IMR-90 (cell line): ENCODE results near the gene ACVRL1. TPM values are rescaled to one million over a fixed set of nuclear protein-coding genes. Genes with fewer than 3 reads are reported as not detected.

Experiments
- ATAC-seq: fragments of 200-7000 bp; cut with Tn5 transposase; 2 replicates; pipeline ENCODE4 v1.9.1; 2020; ENCODE audit warnings: low read depth, mild to moderate bottlenecking, moderate library complexity
- BruUV-seq: library from RNA; stranded (reverse); fragments of 400-500 nt; replicated peaks from 2 replicates; lab custom pipeline; 2021; lab: Mats Ljungman, UMichigan
- CTCF ChIA-PET: fragments of 300-600 bp; formaldehyde crosslinking; extraction: SDS; loops from one replicate; lab custom pipeline; 2021; ENCODE audit warnings: antibody characterized with exemption; lab: Yijun Ruan, JAX
- POLR2A ChIA-PET: fragments of 300-600 bp; sonication (Branson Sonifier 250); formaldehyde crosslinking; loops from one replicate; lab custom pipeline; 2022; ENCODE audit warnings: antibody characterized with exemption; ENCODE audit not compliant: unreplicated experiment; lab: Charles Lee
- DNase-seq: peaks from one replicate; pipeline ENCODE4 v3.0.0; 2013
- H2AFZ ChIP-seq: replicated peaks from 2 replicates; pipeline ENCODE3; 2013; ENCODE audit warnings: low read length, mild to moderate bottlenecking; ENCODE audit not compliant: poor library complexity
- H2AK5ac ChIP-seq: 2 replicates; pipeline ENCODE4 v1.6.1; 2013; ENCODE audit warnings: low read depth, low read length, inconsistent platforms
- H2AK9ac ChIP-seq: replicated peaks from 2 replicates; pipeline ENCODE3; 2013; ENCODE audit warnings: mild to moderate bottlenecking, low read depth, low read length, moderate library complexity; ENCODE audit not compliant: poor library complexity
- H2BK120ac ChIP-seq: 2 replicates; pipeline ENCODE4 v1.6.1; 2013; ENCODE audit warnings: low read depth, low read length, inconsistent platforms
- H2BK15ac ChIP-seq: 3 replicates; pipeline ENCODE4 v1.6.1; 2013; ENCODE audit warnings: low read depth, low read length, inconsistent platforms
- H2BK20ac ChIP-seq: 2 replicates; pipeline ENCODE4 v1.6.1; 2013; ENCODE audit warnings: low read depth, mild to moderate bottlenecking, inconsistent platforms, low read length, moderate library complexity
- H2BK5ac ChIP-seq: 2 replicates; pipeline ENCODE4 v1.6.1; 2013; ENCODE audit warnings: mild to moderate bottlenecking, low read depth, low read length, inconsistent platforms; ENCODE audit not compliant: poor library complexity, severe bottlenecking
- H3K14ac ChIP-seq: replicated peaks from 2 replicates; pipeline ENCODE4 v1.6.1; 2013; ENCODE audit warnings: low read depth, low read length, inconsistent platforms
- H3K18ac ChIP-seq: 2 replicates; pipeline ENCODE4 v1.6.1; 2013; ENCODE audit warnings: low read depth, low read length, control low read depth
- H3K23ac ChIP-seq: 2 replicates; pipeline ENCODE4 v1.6.1; 2013; ENCODE audit warnings: low read depth, low read length, inconsistent platforms
- H3K27ac ChIP-seq: 2 replicates; pipeline ENCODE4 v1.5.1; 2013; ENCODE audit warnings: mild to moderate bottlenecking, control low read depth, low read length; ENCODE audit not compliant: insufficient read depth
- H3K27me3 ChIP-seq: 2 replicates; pipeline ENCODE4 v1.6.1; 2013; ENCODE audit warnings: low read length; ENCODE audit not compliant: control insufficient read depth, insufficient read depth
- H3K36me3 ChIP-seq: 2 replicates; pipeline ENCODE4 v1.6.1; 2013; ENCODE audit warnings: low read length, mixed read lengths; ENCODE audit not compliant: control insufficient read depth, insufficient read depth
- H3K4ac ChIP-seq: 2 replicates; pipeline ENCODE4 v1.6.1; 2013; ENCODE audit warnings: low read depth, low read length, inconsistent platforms
- H3K4me1 ChIP-seq: 2 replicates; pipeline ENCODE4 v1.6.1; 2013; ENCODE audit warnings: low read length, mixed read lengths; ENCODE audit not compliant: control insufficient read depth, insufficient read depth
- H3K4me2 ChIP-seq: 2 replicates; pipeline ENCODE4 v1.6.1; 2013; ENCODE audit warnings: low read depth, mild to moderate bottlenecking, control low read depth, low read length, moderate library complexity
- H3K4me3 ChIP-seq: 2 replicates; pipeline ENCODE4 v1.5.1; 2013; ENCODE audit warnings: low read depth, mild to moderate bottlenecking, control low read depth, low read length, moderate library complexity; ENCODE audit not compliant: insufficient read depth
- H3K56ac ChIP-seq: 2 replicates; pipeline ENCODE4 v1.6.1; 2013; ENCODE audit warnings: low read length, inconsistent platforms; ENCODE audit not compliant: insufficient read depth; ENCODE audit errors: extremely low read depth
- H3K79me1 ChIP-seq, 2 experiments: 2 replicates each; pipeline ENCODE4 v1.6.1; 2013; ENCODE audit warnings: low read length in 2 of 2, inconsistent platforms in 1 of 2, low read depth in 1 of 2
- H3K9ac ChIP-seq: 2 replicates; pipeline ENCODE4 v1.6.1; 2013; ENCODE audit warnings: low read depth, low read length, control low read depth
- H3K9me1 ChIP-seq: 2 replicates; pipeline ENCODE4 v1.6.1; 2013; ENCODE audit warnings: low read length, inconsistent platforms; ENCODE audit not compliant: insufficient read depth
- H3K9me3 ChIP-seq: 2 replicates; pipeline ENCODE4 v1.6.1; 2013; ENCODE audit warnings: low read length; ENCODE audit not compliant: control insufficient read depth, insufficient read depth
- H4K20me1 ChIP-seq: 2 replicates; pipeline ENCODE4 v1.6.1; 2013; ENCODE audit warnings: low read length, inconsistent platforms; ENCODE audit not compliant: insufficient read depth
- H4K5ac ChIP-seq: 2 replicates; pipeline ENCODE4 v1.6.1; 2013; ENCODE audit warnings: mild to moderate bottlenecking, low read depth, low read length, control low read depth
- H4K8ac ChIP-seq, 2 experiments: 2 replicates each; pipeline ENCODE4 v1.6.1; 2013; ENCODE audit warnings: low read depth in 2 of 2, low read length in 2 of 2, control low read depth in 1 of 2, inconsistent platforms in 1 of 2
- H4K91ac ChIP-seq: 2 replicates; pipeline ENCODE4 v1.6.1; 2013; ENCODE audit warnings: low read depth, low read length, inconsistent platforms; ENCODE audit not compliant: insufficient read depth
- BHLHE40 ChIP-seq: fragments of 150-350 bp; IDR thresholded peaks from 2 replicates; pipeline ENCODE4 v1.6.1; 2016; ENCODE audit warnings: mild to moderate bottlenecking, low read depth, low read length
- CEBPB ChIP-seq: IDR thresholded peaks from 2 replicates; pipeline ENCODE4 v1.6.1; 2012; ENCODE audit warnings: low read depth, low read length, improper control_type of control experiment
- FOS ChIP-seq: fragments of 150-350 bp; IDR thresholded peaks from 2 replicates; pipeline ENCODE4 v1.6.1; 2016; ENCODE audit warnings: low read depth, low read length
- MAFK ChIP-seq: IDR thresholded peaks from 2 replicates; pipeline ENCODE4 v1.6.1; 2012; ENCODE audit warnings: low read depth, low read length, improper control_type of control experiment
- MAZ ChIP-seq: IDR thresholded peaks from 2 replicates; pipeline ENCODE4 v1.6.1; 2012; ENCODE audit warnings: low read depth, mild to moderate bottlenecking, low read length, improper control_type of control experiment, moderate library complexity, borderline replicate concordance
- MXI1 ChIP-seq: IDR thresholded peaks from 2 replicates; pipeline ENCODE4 v1.6.1; 2012; ENCODE audit warnings: low read depth, mild to moderate bottlenecking, low read length, moderate library complexity, borderline replicate concordance
- NFE2L2 ChIP-seq: fragments of 150-350 bp; IDR thresholded peaks from 2 replicates; pipeline ENCODE4 v1.6.1; 2016; ENCODE audit warnings: low read depth, mild to moderate bottlenecking, low read length
- POLR2A ChIP-seq: IDR thresholded peaks from 2 replicates; pipeline ENCODE4 v1.6.1; 2012; ENCODE audit warnings: mild to moderate bottlenecking, low read depth, low read length
- RAD21 ChIP-seq: IDR thresholded peaks from 2 replicates; pipeline ENCODE4 v1.6.1; 2012; ENCODE audit warnings: low read length, improper control_type of control experiment
- RFX5 ChIP-seq: IDR thresholded peaks from 2 replicates; pipeline ENCODE4 v1.8.0; 2012; ENCODE audit warnings: low read depth, mild to moderate bottlenecking, low read length, moderate library complexity
- SMC3 ChIP-seq: fragments of 150-350 bp; IDR thresholded peaks from 2 replicates; pipeline ENCODE4 v1.6.1; 2016; ENCODE audit warnings: low read depth, mild to moderate bottlenecking, antibody characterized with exemption, low read length, moderate library complexity
- WGBS, 2 experiments: methylation state at CpG; one replicate each; pipeline versions ENCODE4 v1.1.5 to v1.1.7; 2013; ENCODE audit warnings: missing lambda C conversion rate in 2 of 2; ENCODE audit not compliant: insufficient read length in 1 of 2; ENCODE audit errors: extremely low coverage in 2 of 2; 5-methylcytosine and 5-hydroxymethylcytosine counted together
- dilution Hi-C: fragments of 300-500 bp; cut with HindIII; formaldehyde crosslinking; loops from one replicate; pipeline ENCODE4 v1.14.3; 2018; ENCODE audit warnings: low sequenced_read_pairs; ENCODE audit not compliant: unreplicated experiment
- in situ Hi-C: fragments of 300-500 bp; cut with MboI; formaldehyde crosslinking; loops from 3 replicates; pipeline ENCODE4 v1.14.3; 2019; ENCODE audit warnings: low sequenced_read_pairs, inconsistent platforms, mixed read lengths
- intact Hi-C: fragments of 100-400 bp; cut with micrococcal nuclease; formaldehyde crosslinking; loops from 2 replicates; pipeline ENCODE4 v1.10.0; 2022
- polyA plus RNA-seq, 3 experiments: library from polyadenylated mRNA; depleted of rRNA; stranded (reverse); fragments of >200 nt; gene quantifications; 2 replicates each; pipeline ENCODE4 v1.2.3, GENCODE V29; 2012; ENCODE audit warnings: low replicate concordance in 1 of 3
- total RNA-seq: library from RNA; depleted of rRNA; stranded (reverse); fragments of >200 nt; gene quantifications from 2 replicates; pipeline ENCODE4 v1.2.3, GENCODE V29; 2012
- TF ChIP-seq, protein P1 (sequence below): conservative IDR thresholded peaks from 2 replicates; pipeline ENCODE4 v1.5.1; 2012; ENCODE audit warnings: mild to moderate bottlenecking, low read depth, low read length, improper control_type of control experiment
- TF ChIP-seq, protein P2 (sequence below): fragments of 150-350 bp; IDR thresholded peaks from 2 replicates; pipeline ENCODE4 v1.6.1; 2016; ENCODE audit warnings: low read depth, mild to moderate bottlenecking, low read length, moderate library complexity, borderline replicate concordance

Gene ACVRL1
- total and polyA plus RNA-seq, 2 of the 4 experiments (the other 2 are of a cell fraction) = 6.4 to 7.5 TPM

DNA sequence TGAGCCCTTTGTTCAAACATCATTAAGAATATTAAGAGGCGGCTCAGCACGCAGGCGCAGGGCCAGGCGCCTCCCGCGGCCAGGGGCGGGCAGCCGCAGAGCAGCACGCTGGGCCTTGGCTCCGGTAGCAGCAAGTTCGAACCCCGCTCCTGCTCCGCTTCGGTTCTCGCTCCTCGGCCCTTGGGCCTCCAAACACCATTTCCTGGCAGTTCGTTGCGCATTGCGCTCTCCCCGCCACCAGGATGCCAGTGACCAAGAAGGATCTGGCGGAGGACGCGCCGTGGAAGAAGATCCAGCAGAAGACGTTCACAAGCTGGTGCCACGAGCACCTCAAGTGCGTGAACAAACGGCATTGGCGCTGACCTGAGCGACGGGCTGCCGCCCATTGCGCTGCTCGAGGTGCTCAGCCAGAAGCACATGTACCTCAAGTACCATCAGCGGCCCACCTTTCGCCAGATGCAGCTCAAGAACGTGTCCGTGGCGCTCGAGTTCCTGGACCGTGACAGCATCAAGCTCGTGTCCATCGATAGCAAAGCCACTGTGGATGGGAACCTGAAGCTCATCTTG is 6.9 kb upstream of the ACVRL1 start:
- Histone ChIP-seq H2AFZ (no peak overlapping the region), H3K9me3 (no peaks in the 10 kb centered on the region), H3K18ac (no peak overlapping the region), H4K20me1 (no peaks in the 10 kb centered on the region), H3K23ac (no peak overlapping the region), H2BK15ac (no peak overlapping the region), H2BK120ac (peak overlapping the region; percentile 52; the same call in 1 of the 2 replicates), H3K9ac (no peak overlapping the region), H4K5ac (no peak overlapping the region), H3K14ac (no peak overlapping the region), H3K4me3 (no peak overlapping the region), H3K36me3 (no peaks in the 10 kb centered on the region), H3K27ac (no peak overlapping the region), H3K9me1 (peaks cover 25% of the 10 kb centered on the region; the same call in 1 of the 2 replicates), H2AK9ac (no peak overlapping the region), H2BK5ac (no peak overlapping the region), H3K79me1 (no peaks in the 10 kb centered on the region), H4K8ac (no peak overlapping the region), H2AK5ac (peak overlapping the region; percentile 56), H2BK20ac (no peak overlapping the region), H3K4me1 (peaks cover 11% of the 10 kb centered on the region), H3K4me2 (no peak overlapping the region), H3K56ac (no peak overlapping the region), H3K27me3 (no peaks in the 10 kb centered on the region), H4K91ac (peak overlapping the region; percentile 21; the same call in 1 of the 2 replicates), H3K4ac (peak overlapping the region; percentile 34; the same call in 1 of the 2 replicates)
- ChIA-PET CTCF (no interaction called here), POLR2A (no interaction called here)
- in situ Hi-C loops (no loop called here), dilution Hi-C loops (no loop called here), intact Hi-C loops (no loop called here)
- BruUV-seq = no TSS peak
- ATAC-seq = no peak
- no peak for DNase-seq
- TF ChIP-seq RFX5 (no peak), BHLHE40 (no peak), SMC3 (no peak), RAD21 (no peak), MAZ (no peak), MXI1 (no peak), CEBPB (no peak), POLR2A (no peak), MAFK (no peak), FOS (no peak), NFE2L2 (no peak)
- TF ChIP-seq, protein P1, sequence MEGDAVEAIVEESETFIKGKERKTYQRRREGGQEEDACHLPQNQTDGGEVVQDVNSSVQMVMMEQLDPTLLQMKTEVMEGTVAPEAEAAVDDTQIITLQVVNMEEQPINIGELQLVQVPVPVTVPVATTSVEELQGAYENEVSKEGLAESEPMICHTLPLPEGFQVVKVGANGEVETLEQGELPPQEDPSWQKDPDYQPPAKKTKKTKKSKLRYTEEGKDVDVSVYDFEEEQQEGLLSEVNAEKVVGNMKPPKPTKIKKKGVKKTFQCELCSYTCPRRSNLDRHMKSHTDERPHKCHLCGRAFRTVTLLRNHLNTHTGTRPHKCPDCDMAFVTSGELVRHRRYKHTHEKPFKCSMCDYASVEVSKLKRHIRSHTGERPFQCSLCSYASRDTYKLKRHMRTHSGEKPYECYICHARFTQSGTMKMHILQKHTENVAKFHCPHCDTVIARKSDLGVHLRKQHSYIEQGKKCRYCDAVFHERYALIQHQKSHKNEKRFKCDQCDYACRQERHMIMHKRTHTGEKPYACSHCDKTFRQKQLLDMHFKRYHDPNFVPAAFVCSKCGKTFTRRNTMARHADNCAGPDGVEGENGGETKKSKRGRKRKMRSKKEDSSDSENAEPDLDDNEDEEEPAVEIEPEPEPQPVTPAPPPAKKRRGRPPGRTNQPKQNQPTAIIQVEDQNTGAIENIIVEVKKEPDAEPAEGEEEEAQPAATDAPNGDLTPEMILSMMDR = no peak
- TF ChIP-seq, protein P2, sequence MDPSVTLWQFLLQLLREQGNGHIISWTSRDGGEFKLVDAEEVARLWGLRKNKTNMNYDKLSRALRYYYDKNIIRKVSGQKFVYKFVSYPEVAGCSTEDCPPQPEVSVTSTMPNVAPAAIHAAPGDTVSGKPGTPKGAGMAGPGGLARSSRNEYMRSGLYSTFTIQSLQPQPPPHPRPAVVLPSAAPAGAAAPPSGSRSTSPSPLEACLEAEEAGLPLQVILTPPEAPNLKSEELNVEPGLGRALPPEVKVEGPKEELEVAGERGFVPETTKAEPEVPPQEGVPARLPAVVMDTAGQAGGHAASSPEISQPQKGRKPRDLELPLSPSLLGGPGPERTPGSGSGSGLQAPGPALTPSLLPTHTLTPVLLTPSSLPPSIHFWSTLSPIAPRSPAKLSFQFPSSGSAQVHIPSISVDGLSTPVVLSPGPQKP = no peak
- 96% methylated on average over 31 of the region's 43 CpGs; no CpG with 5 or more reads in 1 of the 2 experiments for WGBS, 2 experiments
